OCI-LY3 (cell line): ENCODE results near the gene ALDH1A3.

Experiments
- H2AFZ ChIP-seq: fragments of 200-600, 300-600 bp; shearing (Covaris generic); 2 replicates; pipeline ENCODE4 v1.6.0; 2014; ENCODE audit warnings: antibody characterized with exemption, low read depth, low read length
- H3K27ac ChIP-seq: fragments of 200-600, 300-600 bp; sonication (generic); 2 replicates; pipeline ENCODE4 v1.5.1; 2014; ENCODE audit warnings: mild to moderate bottlenecking, low read length, moderate library complexity, mixed read lengths
- H3K27me3 ChIP-seq: fragments of 200-600, 300-600 bp; sonication (generic); 2 replicates; pipeline ENCODE4 v1.6.1; 2014; ENCODE audit warnings: low read depth, low read length, mixed read lengths
- H3K36me3 ChIP-seq: fragments of 200-600, 300-600 bp; sonication (generic); replicated peaks from 2 replicates; pipeline ENCODE3; 2014; ENCODE audit warnings: low read depth, low read length, mixed read lengths
- H3K4me1 ChIP-seq: fragments of 300-600, 200-600 bp; sonication (generic); 2 replicates; pipeline ENCODE4 v1.6.1; 2014; ENCODE audit warnings: low read length, mixed read lengths
- H3K4me2 ChIP-seq: fragments of 200-600, 300-600 bp; sonication (generic); 2 replicates; pipeline ENCODE4 v1.6.1; 2014; ENCODE audit warnings: low read length, mixed read lengths
- H3K4me3 ChIP-seq: fragments of 300-600, 200-600 bp; sonication (generic); 2 replicates; pipeline ENCODE4 v1.5.1; 2014; ENCODE audit warnings: antibody characterized with exemption, mild to moderate bottlenecking, low read length, moderate library complexity
- H3K79me2 ChIP-seq: fragments of 300-600, 200-600 bp; shearing (Covaris generic); 2 replicates; pipeline ENCODE4 v1.6.1; 2014; ENCODE audit warnings: mild to moderate bottlenecking, low read length, mixed read lengths
- H3K9ac ChIP-seq: fragments of 300-600, 200-600 bp; shearing (Covaris generic); 2 replicates; pipeline ENCODE4 v1.6.0; 2014; ENCODE audit warnings: mild to moderate bottlenecking, low read length, moderate library complexity
- H3K9me3 ChIP-seq: fragments of 200-600, 300-600 bp; shearing (Covaris generic); 2 replicates; pipeline ENCODE4 v1.6.1; 2014; ENCODE audit warnings: low read length, mixed read lengths; ENCODE audit not compliant: insufficient read depth
- H4K20me1 ChIP-seq: fragments of 200-600, 300-600 bp; sonication (generic); 2 replicates; pipeline ENCODE4 v1.6.1; 2016; ENCODE audit warnings: low read length, mixed read lengths; ENCODE audit not compliant: insufficient read depth
- CTCF ChIP-seq: fragments of 200-600, 300-600 bp; sonication (generic); IDR thresholded peaks from 2 replicates; pipeline ENCODE4 v1.5.1; 2014; ENCODE audit warnings: antibody characterized with exemption, low read length, low read depth
- EZH2phosphoT487 ChIP-seq: fragments of 200-600 bp; shearing (Covaris generic); IDR thresholded peaks from 2 replicates; pipeline ENCODE4 v1.6.1; 2018; ENCODE audit warnings: antibody characterized with exemption, mixed run types, low read depth

The ALDH1A3 gene

GRCh38 chr15:100898661-100899462 lies 19.2 kb downstream of the ALDH1A3 start:
- H3K9me3 ChIP-seq = no peaks in the 10 kb centered on the region
- H4K20me1 ChIP-seq = no peaks in the 10 kb centered on the region
- H2AFZ ChIP-seq = no peak overlapping the region
- peaks cover 22% of the 10 kb centered on the region for H3K4me1 ChIP-seq
- no peak overlapping the region for H3K9ac ChIP-seq
- H3K4me3 ChIP-seq = no peak overlapping the region
- no peak for TF ChIP-seq EZH2phosphoT487
- TF ChIP-seq CTCF = no peak
- no peak overlapping the region for H3K27ac ChIP-seq
- no peaks in the 10 kb centered on the region for H3K79me2 ChIP-seq
- H3K27me3 ChIP-seq = peaks cover 26% of the 10 kb centered on the region; the same call in 1 of the 2 replicates
- no peaks in the 10 kb centered on the region for H3K36me3 ChIP-seq
- no peak overlapping the region for H3K4me2 ChIP-seq

- Histone ChIP-seq H3K27ac (no peak overlapping the region), H2AFZ (no peak overlapping the region), H3K4me2 (no peak overlapping the region), H3K4me3 (no peak overlapping the region), H3K27me3 (peaks cover 21% of the 10 kb centered on the region; the same call in 1 of the 2 replicates), H3K9me3 (no peaks in the 10 kb centered on the region), H3K79me2 (no peaks in the 10 kb centered on the region), H3K9ac (no peak overlapping the region), H4K20me1 (no peaks in the 10 kb centered on the region), H3K36me3 (no peaks in the 10 kb centered on the region), H3K4me1 (peaks cover 22% of the 10 kb centered on the region)
- TF ChIP-seq EZH2phosphoT487 (no peak), CTCF (no peak)
Observed at GRCh38 chr15:100899601-100900000, 20.0 kb downstream of the ALDH1A3 start.

- Histone ChIP-seq H4K20me1 (no peaks in the 10 kb centered on the region), H3K27me3 (peaks cover 17% of the 10 kb centered on the region; the same call in 1 of the 2 replicates), H3K79me2 (no peaks in the 10 kb centered on the region), H3K4me1 (peaks cover 22% of the 10 kb centered on the region), H3K4me3 (no peak overlapping the region), H3K27ac (no peak overlapping the region), H2AFZ (no peak overlapping the region), H3K9ac (no peak overlapping the region), H3K4me2 (no peak overlapping the region), H3K9me3 (no peaks in the 10 kb centered on the region), H3K36me3 (no peaks in the 10 kb centered on the region)
- TF ChIP-seq EZH2phosphoT487 (no peak), CTCF (no peak)
Observed at GRCh38 chr15:100900136-100900794, 20.6 kb downstream of the ALDH1A3 start.

GRCh38 chr15:100900795-100901169 lies 21.2 kb downstream of the ALDH1A3 start:
- H3K4me1 ChIP-seq = peaks cover 22% of the 10 kb centered on the region
- TF ChIP-seq EZH2phosphoT487 (no peak), CTCF (no peak)
- no peaks in the 10 kb centered on the region for H4K20me1 ChIP-seq
- no peak overlapping the region for H3K9ac ChIP-seq
- H3K27me3 ChIP-seq = peaks cover 17% of the 10 kb centered on the region; the same call in 1 of the 2 replicates
- H2AFZ ChIP-seq = no peak overlapping the region
- no peak overlapping the region for H3K4me3 ChIP-seq
- H3K9me3 ChIP-seq = no peaks in the 10 kb centered on the region
- no peaks in the 10 kb centered on the region for H3K79me2 ChIP-seq
- H3K36me3 ChIP-seq = no peaks in the 10 kb centered on the region
- H3K27ac ChIP-seq = no peak overlapping the region
- H3K4me2 ChIP-seq = no peak overlapping the region
